ENCODE data around the gene METAP1D.

Gene METAP1D

DNA sequence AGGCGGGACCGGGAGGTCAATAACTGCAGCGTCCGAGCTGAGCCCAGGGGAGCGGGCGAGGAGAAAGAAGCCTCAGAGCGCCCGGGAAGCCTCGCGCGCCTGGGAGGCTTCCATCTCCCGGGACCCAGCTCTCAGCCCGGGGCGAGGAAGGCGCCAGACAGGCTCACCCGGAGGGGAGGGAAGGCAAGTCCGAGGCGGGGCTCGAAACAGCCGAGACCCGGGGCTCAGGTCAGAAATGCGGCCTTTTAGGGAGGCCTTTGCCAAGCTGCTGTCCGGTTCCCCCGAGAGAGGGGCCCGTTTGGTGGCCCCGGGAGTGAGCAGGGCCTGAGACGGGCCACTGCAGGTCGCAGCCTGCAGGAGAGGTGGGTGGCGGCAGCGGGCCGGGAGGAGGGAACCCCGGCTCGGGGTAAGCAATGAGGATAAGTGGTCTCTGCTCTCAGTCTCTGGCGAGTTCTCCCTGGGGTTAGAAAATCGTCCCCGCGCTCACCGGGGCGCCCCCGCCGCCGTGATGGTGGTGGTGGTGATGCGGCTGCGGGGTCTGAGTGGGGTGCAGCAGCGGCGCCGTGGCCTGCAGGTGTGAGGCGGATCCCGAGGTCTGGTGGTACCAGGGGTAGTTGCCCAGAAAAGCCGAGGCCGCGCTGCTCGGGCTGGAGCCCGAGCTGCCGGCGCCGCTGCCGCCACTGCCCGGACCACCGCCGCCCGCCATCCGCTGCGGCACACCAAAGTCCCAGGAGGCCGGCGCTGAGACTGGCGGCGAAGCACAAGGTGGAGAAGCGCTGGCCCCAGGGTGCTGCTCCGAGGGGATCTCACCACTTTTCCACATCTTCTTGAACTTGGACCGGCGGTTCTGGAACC lies 100.6 kb downstream of the METAP1D start:
- peak; percentile 40 for DNase-seq (ENCODE audit: low spot score)
- TF ChIP-seq, protein P1, sequence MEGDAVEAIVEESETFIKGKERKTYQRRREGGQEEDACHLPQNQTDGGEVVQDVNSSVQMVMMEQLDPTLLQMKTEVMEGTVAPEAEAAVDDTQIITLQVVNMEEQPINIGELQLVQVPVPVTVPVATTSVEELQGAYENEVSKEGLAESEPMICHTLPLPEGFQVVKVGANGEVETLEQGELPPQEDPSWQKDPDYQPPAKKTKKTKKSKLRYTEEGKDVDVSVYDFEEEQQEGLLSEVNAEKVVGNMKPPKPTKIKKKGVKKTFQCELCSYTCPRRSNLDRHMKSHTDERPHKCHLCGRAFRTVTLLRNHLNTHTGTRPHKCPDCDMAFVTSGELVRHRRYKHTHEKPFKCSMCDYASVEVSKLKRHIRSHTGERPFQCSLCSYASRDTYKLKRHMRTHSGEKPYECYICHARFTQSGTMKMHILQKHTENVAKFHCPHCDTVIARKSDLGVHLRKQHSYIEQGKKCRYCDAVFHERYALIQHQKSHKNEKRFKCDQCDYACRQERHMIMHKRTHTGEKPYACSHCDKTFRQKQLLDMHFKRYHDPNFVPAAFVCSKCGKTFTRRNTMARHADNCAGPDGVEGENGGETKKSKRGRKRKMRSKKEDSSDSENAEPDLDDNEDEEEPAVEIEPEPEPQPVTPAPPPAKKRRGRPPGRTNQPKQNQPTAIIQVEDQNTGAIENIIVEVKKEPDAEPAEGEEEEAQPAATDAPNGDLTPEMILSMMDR (IDR thresholded peaks at IDR 0.05; ENCODE audit: borderline replicate concordance, control extremely low read depth, extremely low read depth, insufficient read depth, missing control alignments): no peak
- in situ Hi-C loops (cut with MboI; ENCODE audit: low sequenced_read_pairs, unreplicated experiment): loop anchor here (10.0 to 25.0 kb wide), 2 partner anchors 396 to 1163 kb away; partner anchors contain the start of gene GORASP2

DNA sequence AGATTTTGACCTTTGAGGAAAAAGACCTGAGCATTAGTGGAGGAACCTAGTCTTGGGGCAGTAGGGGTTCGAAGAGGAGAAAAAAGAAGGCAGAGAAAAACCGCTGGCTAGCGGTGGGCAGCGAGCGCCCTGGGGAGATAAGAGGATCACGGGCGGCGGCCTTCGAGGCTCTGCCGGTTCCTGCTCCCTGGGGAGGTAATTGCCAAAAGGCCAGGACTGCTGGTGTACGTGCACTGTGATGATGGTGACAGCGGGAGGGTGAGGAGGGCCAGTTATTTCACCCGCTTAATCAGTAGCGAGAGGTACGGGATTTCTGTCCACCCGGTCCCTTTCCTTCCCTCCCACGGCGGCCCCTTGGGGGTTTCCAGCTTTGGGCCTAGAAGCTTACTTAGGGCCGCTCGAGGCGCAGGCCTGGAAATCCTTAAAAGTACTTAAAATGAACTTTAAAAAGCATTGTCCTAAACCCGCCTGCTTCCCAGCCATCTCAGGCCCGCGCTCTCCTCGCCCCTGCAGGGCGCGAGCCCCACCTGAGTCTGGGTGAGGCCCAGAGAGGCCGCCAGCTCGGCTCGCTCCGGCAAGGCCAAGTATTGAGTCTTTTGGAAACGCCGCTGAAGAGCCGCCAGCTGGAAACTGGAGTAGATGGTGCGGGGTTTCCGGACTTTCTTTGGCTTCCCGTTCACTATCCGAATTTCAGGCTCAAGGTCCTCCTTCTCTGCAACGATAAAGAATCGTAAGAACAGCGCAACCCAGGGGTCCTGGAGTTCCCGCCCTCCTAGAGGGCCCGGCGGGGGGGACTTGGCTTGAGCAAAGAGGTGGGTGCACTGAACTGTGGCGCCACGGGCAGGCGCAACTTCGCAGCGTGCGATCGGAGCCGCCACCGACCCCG lies 101.4 kb downstream of the METAP1D start:
- peak; percentile 27 for DNase-seq (ENCODE audit: low spot score)
- TF ChIP-seq, protein P1 (IDR thresholded peaks at IDR 0.05; ENCODE audit: borderline replicate concordance, control extremely low read depth, extremely low read depth, insufficient read depth, missing control alignments): no peak
- in situ Hi-C loops (cut with MboI; ENCODE audit: low sequenced_read_pairs, unreplicated experiment): loop anchor here (10.0 to 25.0 kb wide), 2 partner anchors 396 to 1164 kb away; partner anchors contain the start of gene GORASP2

DNA sequence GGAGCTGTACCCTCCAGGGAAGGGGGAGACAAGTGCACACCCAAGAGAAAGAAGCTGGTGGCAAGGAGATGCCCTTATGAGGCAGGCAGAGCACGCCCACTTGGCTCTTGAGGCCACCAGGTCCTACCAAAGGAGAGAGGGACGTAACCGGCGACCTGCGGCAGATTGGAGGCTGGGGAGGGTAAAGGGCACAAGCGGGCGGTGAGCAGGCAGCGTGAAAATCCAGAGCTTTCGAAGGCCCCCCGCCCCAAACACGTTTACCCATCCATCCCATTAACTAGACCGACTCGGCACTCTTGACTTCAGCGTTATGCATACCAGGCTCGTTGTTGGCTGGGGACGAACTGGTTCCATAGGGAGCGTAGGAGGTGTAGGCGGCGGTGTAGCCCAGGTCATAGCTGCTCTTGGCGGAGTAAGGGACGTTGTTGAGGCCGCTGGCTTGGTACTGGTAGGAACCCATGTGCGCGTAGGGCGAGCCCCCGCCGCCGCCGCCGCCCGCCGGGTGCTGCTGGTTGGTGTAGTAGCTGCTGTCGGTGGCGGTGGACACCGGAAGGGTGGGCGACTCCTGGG lies 102.2 kb downstream of the METAP1D start:
- DNase-seq (ENCODE audit: low spot score): peak; percentile 34
- in situ Hi-C loops (cut with MboI; ENCODE audit: low sequenced_read_pairs, unreplicated experiment): loop anchor here (10.0 to 25.0 kb wide), 2 partner anchors 397 to 1165 kb away; partner anchors contain the start of gene GORASP2
- TF ChIP-seq, protein P1 (IDR thresholded peaks at IDR 0.05; ENCODE audit: borderline replicate concordance, control extremely low read depth, extremely low read depth, insufficient read depth, missing control alignments): no peak

DNA sequence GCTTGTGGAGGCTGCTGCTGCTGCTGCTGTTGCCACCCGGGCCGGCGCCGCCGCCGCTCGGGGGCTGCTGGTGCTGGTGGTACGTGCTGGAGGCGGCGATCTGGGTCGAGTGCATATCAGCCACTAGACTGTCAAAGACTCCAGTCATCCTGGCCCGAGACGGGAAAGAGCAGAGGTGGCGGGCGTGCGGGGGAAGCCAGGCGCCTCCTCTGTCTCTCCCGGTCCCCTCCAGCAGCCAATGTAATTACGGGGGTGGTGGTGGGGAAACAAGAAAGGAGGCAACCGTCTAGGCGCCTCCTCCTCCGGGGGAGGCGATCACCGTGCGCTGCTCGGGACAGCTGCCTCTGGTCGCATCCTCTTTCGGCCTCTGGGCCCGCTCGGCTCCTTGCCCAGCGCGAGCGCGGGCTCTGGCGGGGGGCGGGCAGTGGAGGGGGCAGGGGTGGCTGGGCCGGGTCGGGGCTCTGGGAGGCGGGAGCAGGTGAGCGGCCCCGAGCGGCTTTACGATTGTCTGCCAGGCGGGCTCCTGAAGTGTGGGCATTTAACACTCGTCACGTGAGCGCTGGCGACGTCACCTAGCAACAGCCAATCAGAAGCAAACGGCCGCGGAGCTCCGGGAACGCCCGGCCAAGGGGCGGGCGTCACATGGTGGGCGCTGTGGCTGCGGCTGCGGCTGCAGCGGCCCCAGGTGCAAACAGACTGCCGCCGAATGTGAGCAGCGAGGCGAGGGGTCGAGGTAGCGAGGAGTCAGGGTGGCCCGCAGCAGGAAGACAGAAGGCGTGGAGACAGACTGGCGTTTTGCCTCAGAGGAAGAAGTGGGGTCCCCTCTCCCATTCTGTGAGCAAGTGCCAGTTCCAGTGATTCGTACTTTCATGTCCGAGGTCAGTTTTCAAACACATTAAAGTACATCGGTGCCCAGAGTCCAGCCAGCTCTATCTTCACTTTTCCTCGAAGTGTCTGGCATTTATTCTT lies 102.9 kb downstream of the METAP1D start, which contains the start of gene DLX2:
Gene DLX2 (minus strand): TSS at position 510 of the 969 bp plus-strand sequence. CDS start 362 bp downstream, at position 148.
- TF ChIP-seq, protein P1 (IDR thresholded peaks at IDR 0.05; ENCODE audit: borderline replicate concordance, control extremely low read depth, extremely low read depth, insufficient read depth, missing control alignments): no peak
- in situ Hi-C loops (cut with MboI; ENCODE audit: low sequenced_read_pairs, unreplicated experiment): loop anchor here (10.0 to 25.0 kb wide), 2 partner anchors 398 to 1165 kb away; partner anchors contain the start of gene GORASP2
- peak; percentile 89 for DNase-seq (ENCODE audit: low spot score)

DNA sequence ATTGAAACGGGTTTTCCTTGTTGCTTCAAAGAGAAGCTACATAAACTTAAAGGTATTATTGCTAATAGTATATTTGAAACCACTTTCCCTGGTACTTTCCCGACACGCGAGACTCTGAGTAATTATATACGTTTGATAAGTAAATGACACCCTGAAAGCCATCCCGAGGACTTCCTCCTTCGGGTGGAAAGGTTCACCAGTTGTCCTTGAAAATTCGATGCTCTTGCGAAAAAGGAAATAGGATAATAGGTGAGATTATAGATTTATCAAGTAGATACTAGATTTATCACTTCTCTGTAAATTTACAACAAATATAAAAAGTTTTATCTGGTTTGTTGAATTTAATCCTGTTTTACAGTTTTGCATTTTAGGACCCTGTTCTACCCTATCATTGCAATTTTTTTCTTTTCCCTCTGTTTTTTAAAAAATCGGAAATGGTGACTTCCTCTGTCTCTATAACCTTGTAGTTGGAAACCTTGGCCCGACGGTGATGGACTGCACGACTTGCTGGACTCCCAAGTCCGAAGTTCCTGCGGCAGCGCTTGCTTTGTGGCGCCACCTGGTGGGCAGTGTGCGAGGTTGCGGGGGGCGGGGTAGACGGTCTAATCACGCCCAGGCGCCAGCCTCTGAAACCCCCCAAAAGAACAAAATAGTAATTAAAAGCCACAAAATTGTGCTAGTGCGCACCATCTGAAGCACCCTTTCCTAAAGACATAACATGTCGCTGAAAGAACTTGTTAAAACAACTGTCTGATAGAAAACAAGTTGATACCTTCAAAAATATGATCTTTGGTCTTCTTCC lies 103.9 kb downstream of the METAP1D start:
- in situ Hi-C loops (cut with MboI; ENCODE audit: low sequenced_read_pairs, unreplicated experiment): loop anchor here (10.0 to 25.0 kb wide), 2 partner anchors 399 to 1166 kb away; partner anchors contain the start of gene GORASP2
- TF ChIP-seq, protein P1 (IDR thresholded peaks at IDR 0.05; ENCODE audit: borderline replicate concordance, control extremely low read depth, extremely low read depth, insufficient read depth, missing control alignments): peak; percentile 92
- DNase-seq (ENCODE audit: low spot score): peak; percentile 85

Measured in GM13976 (cell line).